DOHH2 (cell line): ENCODE data around the gene AMTN.

Source experiments
- H3F3A ChIP-seq: fragments of 200-600 bp; sonication (generic), shearing (Covaris generic); 2 replicates; pipeline ENCODE4 v1.6.0; 2016; ENCODE audit warnings: antibody characterized with exemption, mild to moderate bottlenecking; ENCODE audit not compliant: control insufficient read depth, insufficient read depth
- H3K27ac ChIP-seq: fragments of 200-600 bp; sonication (generic); 2 replicates; pipeline ENCODE4 v1.5.1; 2014; ENCODE audit warnings: low read depth, mild to moderate bottlenecking, low read length, moderate library complexity
- H3K27me3 ChIP-seq: fragments of 200-600 bp; sonication (generic); 2 replicates; pipeline ENCODE4 v1.6.1; 2014; ENCODE audit warnings: mild to moderate bottlenecking, low read length, mixed read lengths; ENCODE audit not compliant: control insufficient read depth
- H3K36me3 ChIP-seq: fragments of 200-600 bp; sonication (generic); 2 replicates; pipeline ENCODE4 v1.6.1; 2014; ENCODE audit warnings: mild to moderate bottlenecking, low read length, moderate library complexity, mixed read lengths; ENCODE audit not compliant: control insufficient read depth
- H3K4me1 ChIP-seq: fragments of 200-600 bp; sonication (generic); 2 replicates; pipeline ENCODE4 v1.6.1; 2014; ENCODE audit warnings: mild to moderate bottlenecking, low read length, mixed read lengths; ENCODE audit not compliant: control insufficient read depth
- H3K4me2 ChIP-seq: fragments of 200-600 bp; sonication (generic); 2 replicates; pipeline ENCODE4 v1.6.0; 2014; ENCODE audit warnings: mild to moderate bottlenecking, low read length, moderate library complexity
- H3K4me3 ChIP-seq: fragments of 200-600 bp; sonication (generic); 2 replicates; pipeline ENCODE4 v1.5.1; 2014; ENCODE audit warnings: mild to moderate bottlenecking, low read length, mixed read lengths
- H3K79me2 ChIP-seq: fragments of 200-600 bp; sonication (generic); 2 replicates; pipeline ENCODE4 v1.6.1; 2014; ENCODE audit warnings: mild to moderate bottlenecking, low read length, mixed read lengths; ENCODE audit not compliant: control insufficient read depth
- H3K9me2 ChIP-seq: fragments of 200-600 bp; sonication (generic); replicated peaks from 2 replicates; pipeline ENCODE4 v1.6.1; 2014; ENCODE audit warnings: mild to moderate bottlenecking, low read length, mixed read lengths; ENCODE audit not compliant: control insufficient read depth
- H3K9me3 ChIP-seq: fragments of 200-600 bp; sonication (generic); 2 replicates; pipeline ENCODE4 v1.6.1; 2014; ENCODE audit warnings: antibody characterized with exemption, low read length, mixed read lengths; ENCODE audit not compliant: control insufficient read depth, insufficient read depth
- H4K20me1 ChIP-seq: fragments of 200-600 bp; sonication (generic); 2 replicates; pipeline ENCODE4 v1.6.0; 2014; ENCODE audit warnings: low read depth, mild to moderate bottlenecking, antibody characterized with exemption, low read length, moderate library complexity; ENCODE audit not compliant: control insufficient read depth, insufficient read depth
- CTCF ChIP-seq: fragments of 200-600 bp; sonication (generic); IDR thresholded peaks from one replicate; pipeline ENCODE4 v1.5.1; 2014; ENCODE audit warnings: antibody characterized with exemption, mild to moderate bottlenecking, low read depth, low read length; ENCODE audit not compliant: poor library complexity, severe bottlenecking
- EZH2phosphoT487 ChIP-seq: fragments of 200-600 bp; sonication (generic); IDR thresholded peaks from 2 replicates; pipeline ENCODE4 v1.6.1; 2017; ENCODE audit warnings: borderline replicate concordance, mild to moderate bottlenecking, antibody characterized with exemption, low read length, moderate library complexity, mixed read lengths

Gene AMTN

GRCh38 chr4:70559211-70559830 lies 41.0 kb downstream of the AMTN start:
- Histone ChIP-seq H4K20me1 (no peaks in the 10 kb centered on the region), H3K4me2 (no peak overlapping the region), H3F3A (no peaks in the 10 kb centered on the region; the same call in 1 of the 2 replicates), H3K79me2 (no peaks in the 10 kb centered on the region), H3K27me3 (no peaks in the 10 kb centered on the region), H3K9me2 (no peaks in the 10 kb centered on the region), H3K36me3 (no peaks in the 10 kb centered on the region), H3K27ac (no peak overlapping the region), H3K4me1 (peaks cover 20% of the 10 kb centered on the region), H3K9me3 (no peaks in the 10 kb centered on the region), H3K4me3 (no peak overlapping the region)
- TF ChIP-seq CTCF (peak; percentile 83), EZH2phosphoT487 (no peak)

- Histone ChIP-seq H4K20me1 (no peaks in the 10 kb centered on the region), H3F3A (no peaks in the 10 kb centered on the region; the same call in 1 of the 2 replicates), H3K79me2 (no peaks in the 10 kb centered on the region), H3K9me2 (no peaks in the 10 kb centered on the region), H3K27me3 (no peaks in the 10 kb centered on the region), H3K9me3 (no peaks in the 10 kb centered on the region), H3K4me1 (peaks cover 20% of the 10 kb centered on the region), H3K4me3 (no peak overlapping the region), H3K27ac (no peak overlapping the region), H3K36me3 (no peaks in the 10 kb centered on the region), H3K4me2 (no peak overlapping the region)
- no peak for TF ChIP-seq CTCF
- no peak for TF ChIP-seq EZH2phosphoT487
These were observed 41.6 kb downstream of the AMTN start for GRCh38 chr4:70559924-70560323.

- no peak overlapping the region for H3K27ac ChIP-seq
- no peaks in the 10 kb centered on the region for H3K36me3 ChIP-seq
- no peaks in the 10 kb centered on the region for H3K79me2 ChIP-seq
- TF ChIP-seq CTCF (no peak), EZH2phosphoT487 (no peak)
- H3K9me3 ChIP-seq = no peaks in the 10 kb centered on the region
- H3K27me3 ChIP-seq = no peaks in the 10 kb centered on the region
- H3K4me2 ChIP-seq = no peak overlapping the region
- H3K4me1 ChIP-seq = peaks cover 17% of the 10 kb centered on the region
- no peaks in the 10 kb centered on the region for H4K20me1 ChIP-seq
- no peak overlapping the region for H3K4me3 ChIP-seq
- no peaks in the 10 kb centered on the region; the same call in 1 of the 2 replicates for H3F3A ChIP-seq
- H3K9me2 ChIP-seq = no peaks in the 10 kb centered on the region
These were observed 45.7 kb downstream of the AMTN start for GRCh38 chr4:70564033-70564432.
